GM19452 (cell line): ENCODE results near the gene DNM1.

ENCODE experiments used
- ATAC-seq: cut with Tn5 transposase; IDR thresholded peaks from one replicate; pipeline ENCODE4 v1.9.1; 2021; ENCODE audit not compliant: unreplicated experiment

Gene DNM1

GRCh38 chr9:128204858-128205257, 1.7 kb downstream of the DNM1 start:
- no peak for ATAC-seq

- ATAC-seq, result no peak
Measured at GRCh38 chr9:128205296-128205944, 2.2 kb downstream of the DNM1 start.

- ATAC-seq, result no peak
Measured at GRCh38 chr9:128206484-128206883, 3.3 kb downstream of the DNM1 start.

- ATAC-seq, result no peak
Measured at GRCh38 chr9:128206916-128207910, 4.0 kb downstream of the DNM1 start.

- no peak for ATAC-seq
Measured at GRCh38 chr9:128208386-128208785, 5.2 kb downstream of the DNM1 start.

GRCh38 chr9:128208946-128209669, 5.9 kb downstream of the DNM1 start:
- no peak for ATAC-seq

- ATAC-seq, result no peak
Measured at GRCh38 chr9:128211186-128211980, 8.2 kb downstream of the DNM1 start.

- ATAC-seq, result no peak
Measured at GRCh38 chr9:128211981-128212281, 8.8 kb downstream of the DNM1 start.

GRCh38 chr9:128213746-128214497, 10.7 kb downstream of the DNM1 start:
- no peak for ATAC-seq

GRCh38 chr9:128214571-128215490, 11.7 kb downstream of the DNM1 start:
- no peak for ATAC-seq

- ATAC-seq, result no peak
Measured at GRCh38 chr9:128215491-128216409, 12.6 kb downstream of the DNM1 start.

- ATAC-seq, result no peak
Measured at GRCh38 chr9:128216781-128217553, 13.8 kb downstream of the DNM1 start.

- no peak for ATAC-seq
Measured at GRCh38 chr9:128218172-128218517, 15.0 kb downstream of the DNM1 start.

- peak; percentile 87 for ATAC-seq
Measured at GRCh38 chr9:128218518-128219389, 15.6 kb downstream of the DNM1 start.

GRCh38 chr9:128219831-128220230, 16.7 kb downstream of the DNM1 start:
- no peak for ATAC-seq

- ATAC-seq, result no peak
Measured at GRCh38 chr9:128222026-128222425, 18.8 kb downstream of the DNM1 start.
